Heart left ventricle (tissue), 16 donors: ENCODE results near the gene CD207. TPM values are rescaled to one million over a fixed set of nuclear protein-coding genes. Genes with fewer than 3 reads are reported as not detected.
"Not testable (repeated sequence)": the region's sequence is repeated elsewhere in the genome, so short reads cannot be mapped to it uniquely, and the experiment has no call there.

Source experiments
- ATAC-seq, 4 donors: fragments of 200-7000 bp; cut with Tn5 transposase; one replicate each; pipeline ENCODE4 v1.9.1; 2020 to 2022; ENCODE audit warnings: moderate library complexity in 4 of 4, mild to moderate bottlenecking in 3 of 4, moderate number of reproducible peaks in 1 of 4
- DNase-seq, 5 donors: peaks; one replicate each; pipeline ENCODE4 v3.0.0-alpha.2; 2020
- H3K27ac ChIP-seq, 12 donors: fragments of 200-600 bp; sonication (generic) in 4 of 12; one replicate each; pipeline versions ENCODE4 v1.5.0 to v1.8.0; 2016 to 2022; ENCODE audit warnings: mild to moderate bottlenecking in 2 of 12
- H3K27me3 ChIP-seq, 9 donors: fragments of 200-600 bp; sonication (generic) in 2 of 9; one replicate each; pipeline versions ENCODE4 v1.5.1 to v1.8.0; 2016 to 2022; ENCODE audit warnings: mild to moderate bottlenecking in 3 of 9
- H3K36me3 ChIP-seq, 9 donors: fragments of 200-600 bp; sonication (generic) in 2 of 9; one replicate each; pipeline versions ENCODE4 v1.5.0 to v1.8.0; 2018 to 2022; ENCODE audit warnings: mild to moderate bottlenecking in 2 of 9
- H3K4me1 ChIP-seq, 12 donors: fragments of 200-600 bp; sonication (generic) in 4 of 12; one replicate each; pipeline versions ENCODE4 v1.5.0 to v1.8.0; 2016 to 2022; ENCODE audit warnings: mild to moderate bottlenecking in 3 of 12
- H3K4me3 ChIP-seq, 12 donors: fragments of 200-600 bp; sonication (generic) in 4 of 12; one replicate each; pipeline versions ENCODE4 v1.5.0 to v1.8.0; 2017 to 2022; ENCODE audit warnings: mild to moderate bottlenecking in 9 of 12, moderate library complexity in 4 of 12
- H3K9me3 ChIP-seq, 12 donors: fragments of 200-600 bp; sonication (generic) in 4 of 12; one replicate each; pipeline versions ENCODE4 v1.5.0 to v1.8.0; 2016 to 2022; ENCODE audit warnings: mild to moderate bottlenecking in 1 of 12
- POLR2A ChIP-seq, 2 donors: fragments of 450-650 bp; IDR thresholded peaks; one replicate each; pipeline ENCODE4 v1.6.1; 2017; ENCODE audit warnings: antibody characterized with exemption in 2 of 2, mild to moderate bottlenecking in 2 of 2, moderate library complexity in 2 of 2
- WGBS, 4 donors: extraction: QIAGEN DNeasy Blood & Tissue Kit in 2 of 4; methylation state at CpG; one replicate each; pipeline versions ENCODE4 v1.1.5 to v1.1.7; 2013 to 2018; 5-methylcytosine and 5-hydroxymethylcytosine counted together
- intact Hi-C, 10 donors: fragments of 100-400 bp; cut with DNase I; formaldehyde crosslinking; loops; one replicate each; pipeline versions ENCODE4 v1.11.1 to v1.14.2; 2022
- long read RNA-seq, 3 donors: library from polyadenylated mRNA; unstranded; transcript quantifications; one replicate each; pipeline ENCODE4 v2.0.0, GENCODE V29; 2020 to 2021
- polyA plus RNA-seq, 2 donors: library from polyadenylated mRNA; stranded (reverse); fragments of 200-250 nt; gene quantifications; one replicate each; pipeline ENCODE4 v1.2.3, GENCODE V29; 2013
- total RNA-seq, 9 donors: library from RNA; depleted of rRNA in 2 of 9; stranded (reverse); fragments of >200 nt in 2 of 9; fragmentation: NEBNext Ultra II Directional in 3 of 9; extraction: Animal tissue kit (Norgen Biotek cat#: 25700) in 3 of 9; gene quantifications; one replicate each; pipeline versions ENCODE4 v1.1.0 to v1.2.4, GENCODE V29; 2016 to 2023
- TF ChIP-seq, protein P1 (sequence below), 12 donors: fragments of 200-600 bp; sonication (generic) in 4 of 12; IDR thresholded peaks; one replicate each; pipeline versions ENCODE4 v1.5.0 to v1.8.0; 2018 to 2022; ENCODE audit warnings: antibody characterized with exemption in 12 of 12, mild to moderate bottlenecking in 5 of 12
- donor health status: ischemic (EF 13 %, LVEDD 7.1; RV severe dilation, severe dysfunction).
- donor health status: healthy with polysubstance abuse.
- donor health status: DM: no; HTN: yes; CAD: no.
- donor health status: DM: no; HTN: no; CAD: no.
- donor health status: ischemic (EF 25% LVEDD 6.9; RV normal size, moderate dysfunction).
- donor health status: ischemic (EF 25% LVEDD 5.7; RV mildly dilated, moderate dysfunction).
- donor health status: healthy.
- donor health status: DM: yes; HTN: yes; CAD: no.
- donor health status: ischemic (EF 35%, LVEDD 5.7; RV mildly dilated, moderate dysfunction).
- donor health status: nonischemic (EF 11% LVEDD 7.7; RV severe dilation, severe dysfunction).
- donor health status: DM: yes; HTN: yes; CAD: no.
- donor health status: PGD.
- donor health status: ischemic (EF 29% LVEDD 5.4; RV normal size, mild dysfunction).
- donor health status: nonischemic (EF 23%, LVEDD 6.1; RV moderate dilation, normal function).

Gene CD207
- total RNA-seq (under 1 TPM in 5 of 9 donors, not detected in 4; 0.16 to 0.48 (median 0.20) TPM), polyA plus RNA-seq (under 1 TPM; 0.04 to 0.19 TPM)
- long read RNA-seq, donor 1, result 0 reads
- long read RNA-seq, donor 2, result 0 reads
- long read RNA-seq, donor 3, result 0 reads

DNA sequence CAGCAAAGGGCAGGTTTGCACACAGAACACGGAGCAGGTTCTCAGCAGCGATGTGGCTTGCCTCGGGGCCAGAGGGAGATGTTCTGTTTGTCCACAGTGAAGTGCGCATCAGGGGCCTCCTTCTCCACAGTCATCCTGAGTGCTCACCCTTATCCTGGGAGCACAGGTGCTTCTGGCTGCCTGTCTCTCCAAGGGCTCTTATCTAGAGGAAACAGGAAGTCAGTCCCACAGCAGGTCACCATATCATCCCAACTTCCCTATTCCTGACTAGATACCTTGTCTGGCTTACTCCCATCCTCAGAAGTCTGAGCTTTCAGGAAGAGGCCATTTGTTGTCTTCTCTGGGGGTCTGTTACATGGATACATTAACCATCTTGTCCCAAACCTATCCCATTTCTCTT lies at the start of gene CD207:
Gene CD207 (minus strand): TSS at position 174 of the 400 bp plus-strand sequence. CDS start 40 bp downstream, at position 134.
- DNase-seq, result no peak
- ATAC-seq, result no peak
- 83 to 90% (median 88%) methylated on average over 4 of the region's 4 CpGs for WGBS, 4 donors
- intact Hi-C loops, result no loop called here
- Histone ChIP-seq H3K9me3 (no peaks in the 10 kb centered on the region), H3K27ac (no peak within 1 kb of the TSS), H3K27me3 (peaks cover 0 to 6% (median 0%) of the 10 kb centered on the region in 9 donors), H3K4me3 (no peak within 1 kb of the TSS), H3K4me1 (peaks cover 0 to 16% (median 2%) of the 10 kb centered on the region in 12 donors), H3K36me3 (no peaks in the 10 kb centered on the region)
- TF ChIP-seq, protein P1, sequence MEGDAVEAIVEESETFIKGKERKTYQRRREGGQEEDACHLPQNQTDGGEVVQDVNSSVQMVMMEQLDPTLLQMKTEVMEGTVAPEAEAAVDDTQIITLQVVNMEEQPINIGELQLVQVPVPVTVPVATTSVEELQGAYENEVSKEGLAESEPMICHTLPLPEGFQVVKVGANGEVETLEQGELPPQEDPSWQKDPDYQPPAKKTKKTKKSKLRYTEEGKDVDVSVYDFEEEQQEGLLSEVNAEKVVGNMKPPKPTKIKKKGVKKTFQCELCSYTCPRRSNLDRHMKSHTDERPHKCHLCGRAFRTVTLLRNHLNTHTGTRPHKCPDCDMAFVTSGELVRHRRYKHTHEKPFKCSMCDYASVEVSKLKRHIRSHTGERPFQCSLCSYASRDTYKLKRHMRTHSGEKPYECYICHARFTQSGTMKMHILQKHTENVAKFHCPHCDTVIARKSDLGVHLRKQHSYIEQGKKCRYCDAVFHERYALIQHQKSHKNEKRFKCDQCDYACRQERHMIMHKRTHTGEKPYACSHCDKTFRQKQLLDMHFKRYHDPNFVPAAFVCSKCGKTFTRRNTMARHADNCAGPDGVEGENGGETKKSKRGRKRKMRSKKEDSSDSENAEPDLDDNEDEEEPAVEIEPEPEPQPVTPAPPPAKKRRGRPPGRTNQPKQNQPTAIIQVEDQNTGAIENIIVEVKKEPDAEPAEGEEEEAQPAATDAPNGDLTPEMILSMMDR (IDR thresholded peaks at IDR 0.05), result no peak
- no peak for TF ChIP-seq POLR2A (IDR thresholded peaks at IDR 0.05)

DNA sequence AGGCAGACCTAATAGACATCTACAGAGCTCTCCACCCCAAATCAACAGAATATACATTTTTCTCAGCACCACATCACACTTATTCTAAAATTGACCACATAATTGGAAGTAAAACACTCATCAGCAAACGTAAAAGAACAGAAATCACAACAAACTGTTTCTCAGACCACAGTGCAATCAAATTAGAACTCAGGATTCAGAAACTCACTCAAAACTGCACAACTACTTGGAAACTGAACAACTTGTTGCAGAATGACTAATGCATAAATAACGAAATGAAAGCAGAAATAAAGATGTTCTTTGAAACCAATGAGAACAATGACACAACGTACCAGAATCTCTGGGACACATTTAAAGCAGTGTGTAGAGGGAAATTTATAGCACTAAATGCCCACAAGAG lies 42.9 kb upstream of the CD207 start:
- H3K27ac ChIP-seq, H3K4me3 ChIP-seq, ATAC-seq, H3K9me3 ChIP-seq, DNase-seq, H3K4me1 ChIP-seq, intact Hi-C loops, H3K36me3 ChIP-seq: not testable (repeated sequence)
- 56 to 69% (median 66%) methylated on average over 3 of the region's 3 CpGs for WGBS, 4 donors
- H3K27me3 ChIP-seq, result peaks cover under 1 to 91% (median 52%) of the 10 kb centered on the region in 9 donors

DNA sequence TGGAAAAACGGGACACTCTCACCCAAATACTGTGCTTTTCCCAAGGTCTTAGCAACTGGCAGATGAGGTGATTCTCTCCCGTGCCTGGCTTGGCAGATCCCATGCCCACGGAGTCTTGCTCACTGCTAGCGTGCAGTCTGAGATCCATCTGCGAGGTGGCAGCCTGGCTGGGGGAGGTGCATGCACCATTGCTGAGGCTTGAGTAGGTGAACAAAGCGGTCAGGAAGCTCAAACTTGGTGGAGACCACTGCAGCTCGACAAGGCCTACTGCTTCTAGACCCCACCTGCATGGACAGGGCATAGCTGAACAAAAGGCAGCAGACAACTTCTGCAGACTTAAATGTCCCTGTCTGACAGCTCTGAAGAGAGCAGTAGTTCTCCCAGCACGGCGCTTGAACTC lies 40.5 kb upstream of the CD207 start:
- DNase-seq, ATAC-seq, H3K4me3 ChIP-seq, H3K36me3 ChIP-seq, intact Hi-C loops, H3K9me3 ChIP-seq, H3K27ac ChIP-seq, H3K4me1 ChIP-seq: not testable (repeated sequence)
- peaks cover 0 to 94% (median 52%) of the 10 kb centered on the region in 9 donors for H3K27me3 ChIP-seq
- WGBS, 4 donors, result 58 to 82% (median 77%) methylated on average over 6 to 9 of the region's 9 CpGs

DNA sequence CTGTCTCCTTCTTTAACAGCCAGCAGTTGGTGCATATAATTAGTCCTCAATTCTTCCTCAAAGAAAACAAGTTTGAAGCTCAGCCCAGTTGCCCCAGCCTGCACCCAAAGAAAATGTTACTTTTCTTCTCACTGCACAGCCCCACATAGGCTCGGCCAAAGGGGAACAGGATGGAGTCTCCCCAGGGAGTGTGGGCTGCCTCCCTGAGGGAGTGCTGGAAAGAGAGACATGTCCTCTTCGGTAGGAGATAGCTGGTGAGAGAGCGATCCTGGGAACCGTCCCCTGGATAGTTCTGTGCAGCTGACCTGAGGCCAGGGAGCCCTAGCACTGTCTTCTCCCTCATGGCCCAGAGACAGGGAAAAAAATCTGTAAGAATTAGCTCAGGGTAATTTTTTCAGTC lies 37.9 kb upstream of the CD207 start:
- Histone ChIP-seq H3K9me3 (peaks cover 0 to 9% (median 0%) of the 10 kb centered on the region in 12 donors), H3K4me1 (peaks cover 0 to 13% (median 0%) of the 10 kb centered on the region in 12 donors), H3K4me3 (no peak overlapping the region), H3K36me3 (no peaks in the 10 kb centered on the region), H3K27me3 (peaks cover 0 to 81% (median 48%) of the 10 kb centered on the region in 9 donors), H3K27ac (no peak overlapping the region)
- TF ChIP-seq, protein P1 (IDR thresholded peaks at IDR 0.05), result no peak
- TF ChIP-seq POLR2A (IDR thresholded peaks at IDR 0.05), result no peak
- no peak for DNase-seq
- no peak for ATAC-seq
- WGBS, 4 donors, result 33 to 42% (median 34%) methylated on average over 4 of the region's 4 CpGs
- intact Hi-C loops, result loop anchor here in 5 of 10 donors (2.0 to 5.0 kb wide), 4 partner anchors 39 to 74 kb away; no protein-coding TSS in a partner anchor

DNA sequence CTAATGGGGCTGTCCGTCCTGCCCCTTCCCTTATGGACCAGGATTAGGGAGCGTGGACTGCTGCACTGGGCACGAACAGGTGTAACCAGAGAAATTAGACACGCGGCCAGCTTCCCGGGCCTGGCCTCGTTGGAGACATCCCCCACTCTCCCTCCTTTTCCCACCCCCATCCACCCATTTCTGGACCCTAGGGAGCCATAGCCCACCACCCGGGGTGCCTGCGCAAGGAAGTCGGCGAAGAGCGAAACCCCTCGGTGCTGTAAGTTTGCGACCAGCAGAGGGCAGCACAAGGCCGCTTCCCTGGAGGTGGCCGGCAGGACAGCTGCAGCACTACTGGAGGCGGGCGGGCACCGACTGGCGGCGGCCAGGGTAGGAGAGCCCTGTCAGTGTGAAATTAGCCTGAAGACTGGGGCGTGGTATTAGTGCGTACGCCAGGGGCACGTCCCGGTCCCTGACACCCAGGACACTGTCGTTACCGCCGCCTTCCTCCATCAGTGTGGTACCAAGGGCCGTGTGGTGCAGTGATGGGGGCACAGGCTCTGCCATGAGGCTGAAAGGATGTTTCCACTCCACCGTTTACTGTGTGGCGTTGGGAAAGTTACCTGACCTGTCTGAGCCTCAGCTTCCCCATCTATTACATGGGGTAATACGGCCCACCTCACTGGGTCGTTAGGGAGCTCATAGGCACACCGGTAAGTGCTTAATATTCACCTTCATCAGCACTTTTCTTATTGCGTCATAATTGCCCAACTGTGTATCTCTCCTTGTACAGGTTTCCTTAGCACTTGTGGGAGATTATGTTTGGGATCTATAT lies 36.0 kb upstream of the CD207 start:
- TF ChIP-seq POLR2A (IDR thresholded peaks at IDR 0.05), result no peak
- TF ChIP-seq, protein P1 (IDR thresholded peaks at IDR 0.05), result peak; percentile 87 to 93 (median 91)
- Histone ChIP-seq H3K9me3 (no peaks in the 10 kb centered on the region), H3K4me3 (peak overlapping the region in 3 of 12 donors; percentile 2 to 25 (median 15)), H3K4me1 (peaks cover 0 to 13% (median 0%) of the 10 kb centered on the region in 12 donors), H3K27me3 (peaks cover 0 to 68% (median 44%) of the 10 kb centered on the region in 9 donors), H3K27ac (no peak overlapping the region), H3K36me3 (no peaks in the 10 kb centered on the region)
- ATAC-seq (peak; percentile 89 to 97 (median 96)), DNase-seq (peak; percentile 83 to 92 (median 87))
- WGBS, 4 donors, result 14 to 20% (median 14%) methylated on average over 20 to 36 of the region's 36 CpGs
- intact Hi-C loops, result loop anchor here (1.0 to 5.0 kb wide), 10 partner anchors 41 to 77 kb away; no protein-coding TSS in a partner anchor
